ENCODE measurements around the gene PXK.

The PXK gene

DNA sequence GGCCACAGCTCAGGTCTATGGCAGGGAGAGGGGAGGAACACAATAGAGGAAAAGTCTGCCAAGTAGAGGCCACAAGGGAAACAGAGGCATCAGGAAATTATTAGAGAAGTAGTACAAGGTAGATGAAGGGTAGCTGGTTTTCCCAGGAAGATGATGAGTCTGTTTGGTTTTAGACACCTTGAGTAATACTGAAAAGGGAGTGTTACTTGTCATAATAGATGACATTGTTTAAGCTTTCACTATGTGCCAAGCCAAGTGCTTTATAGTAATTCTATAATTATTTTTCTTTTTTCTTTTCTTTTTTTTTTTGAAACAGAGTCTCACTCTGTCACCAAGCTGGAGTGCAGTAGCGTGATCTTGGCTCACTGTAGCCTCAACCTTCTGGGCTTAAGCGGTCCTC is 13.7 kb downstream of the PXK start:
- TF ChIP-seq, protein P1, sequence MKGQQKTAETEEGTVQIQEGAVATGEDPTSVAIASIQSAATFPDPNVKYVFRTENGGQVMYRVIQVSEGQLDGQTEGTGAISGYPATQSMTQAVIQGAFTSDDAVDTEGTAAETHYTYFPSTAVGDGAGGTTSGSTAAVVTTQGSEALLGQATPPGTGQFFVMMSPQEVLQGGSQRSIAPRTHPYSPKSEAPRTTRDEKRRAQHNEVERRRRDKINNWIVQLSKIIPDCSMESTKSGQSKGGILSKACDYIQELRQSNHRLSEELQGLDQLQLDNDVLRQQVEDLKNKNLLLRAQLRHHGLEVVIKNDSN (IDR thresholded peaks at IDR 0.05) = no peak
- TF ChIP-seq EGR1 (IDR thresholded peaks at IDR 0.05) = no peak
- no peak for TF ChIP-seq NFIC (IDR thresholded peaks at IDR 0.05)
- no peak for TF ChIP-seq EP300 (IDR thresholded peaks at IDR 0.05; ENCODE audit: borderline replicate concordance)
- no peak for TF ChIP-seq FOXM1 (IDR thresholded peaks at IDR 0.05; ENCODE audit: borderline replicate concordance, low read depth)
- no peak for TF ChIP-seq TCF12 (IDR thresholded peaks at IDR 0.05; ENCODE audit: low read depth)
- no peak for TF ChIP-seq TAF1 (IDR thresholded peaks at IDR 0.05; ENCODE audit: low read depth)
- TF ChIP-seq CREB1 (IDR thresholded peaks at IDR 0.05; ENCODE audit: low read depth) = no peak
- TF ChIP-seq, protein P2, sequence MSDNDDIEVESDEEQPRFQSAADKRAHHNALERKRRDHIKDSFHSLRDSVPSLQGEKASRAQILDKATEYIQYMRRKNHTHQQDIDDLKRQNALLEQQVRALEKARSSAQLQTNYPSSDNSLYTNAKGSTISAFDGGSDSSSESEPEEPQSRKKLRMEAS (IDR thresholded peaks at IDR 0.05) = no peak
- no peak for TF ChIP-seq TEAD4 (IDR thresholded peaks at IDR 0.05)
- TF ChIP-seq ZBTB7A (IDR thresholded peaks at IDR 0.05; ENCODE audit: low read depth) = no peak
- TF ChIP-seq CEBPB (IDR thresholded peaks at IDR 0.05) = no peak
- TF ChIP-seq YY1 (IDR thresholded peaks at IDR 0.05; ENCODE audit: low read depth) = no peak
- TF ChIP-seq RAD21 (IDR thresholded peaks at IDR 0.05; ENCODE audit: low read depth) = no peak
- TF ChIP-seq, protein P3, sequence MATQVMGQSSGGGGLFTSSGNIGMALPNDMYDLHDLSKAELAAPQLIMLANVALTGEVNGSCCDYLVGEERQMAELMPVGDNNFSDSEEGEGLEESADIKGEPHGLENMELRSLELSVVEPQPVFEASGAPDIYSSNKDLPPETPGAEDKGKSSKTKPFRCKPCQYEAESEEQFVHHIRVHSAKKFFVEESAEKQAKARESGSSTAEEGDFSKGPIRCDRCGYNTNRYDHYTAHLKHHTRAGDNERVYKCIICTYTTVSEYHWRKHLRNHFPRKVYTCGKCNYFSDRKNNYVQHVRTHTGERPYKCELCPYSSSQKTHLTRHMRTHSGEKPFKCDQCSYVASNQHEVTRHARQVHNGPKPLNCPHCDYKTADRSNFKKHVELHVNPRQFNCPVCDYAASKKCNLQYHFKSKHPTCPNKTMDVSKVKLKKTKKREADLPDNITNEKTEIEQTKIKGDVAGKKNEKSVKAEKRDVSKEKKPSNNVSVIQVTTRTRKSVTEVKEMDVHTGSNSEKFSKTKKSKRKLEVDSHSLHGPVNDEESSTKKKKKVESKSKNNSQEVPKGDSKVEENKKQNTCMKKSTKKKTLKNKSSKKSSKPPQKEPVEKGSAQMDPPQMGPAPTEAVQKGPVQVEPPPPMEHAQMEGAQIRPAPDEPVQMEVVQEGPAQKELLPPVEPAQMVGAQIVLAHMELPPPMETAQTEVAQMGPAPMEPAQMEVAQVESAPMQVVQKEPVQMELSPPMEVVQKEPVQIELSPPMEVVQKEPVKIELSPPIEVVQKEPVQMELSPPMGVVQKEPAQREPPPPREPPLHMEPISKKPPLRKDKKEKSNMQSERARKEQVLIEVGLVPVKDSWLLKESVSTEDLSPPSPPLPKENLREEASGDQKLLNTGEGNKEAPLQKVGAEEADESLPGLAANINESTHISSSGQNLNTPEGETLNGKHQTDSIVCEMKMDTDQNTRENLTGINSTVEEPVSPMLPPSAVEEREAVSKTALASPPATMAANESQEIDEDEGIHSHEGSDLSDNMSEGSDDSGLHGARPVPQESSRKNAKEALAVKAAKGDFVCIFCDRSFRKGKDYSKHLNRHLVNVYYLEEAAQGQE (IDR thresholded peaks at IDR 0.05; ENCODE audit: low read depth) = no peak

DNA sequence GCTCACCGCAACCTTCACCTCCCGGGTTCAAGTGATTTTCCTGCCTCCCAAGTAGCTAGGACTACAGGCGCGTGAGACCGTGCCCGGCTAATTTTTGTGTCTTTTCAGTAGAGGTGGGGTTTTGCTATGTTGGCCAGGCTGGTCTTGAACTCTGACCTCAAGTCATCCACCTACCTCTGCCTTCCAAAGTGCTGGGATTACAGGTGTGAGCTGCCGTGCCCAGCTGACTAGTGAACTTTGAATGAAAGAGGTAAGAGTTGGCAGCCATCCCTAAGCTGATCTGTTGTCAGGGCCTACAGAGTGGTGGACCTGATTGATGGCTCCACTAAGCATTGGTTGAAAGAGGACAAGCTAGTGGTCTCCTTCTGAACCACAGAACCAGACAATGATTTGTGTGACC is 15.3 kb downstream of the PXK start:
- no peak for TF ChIP-seq EGR1 (IDR thresholded peaks at IDR 0.05)
- TF ChIP-seq RAD21 (IDR thresholded peaks at IDR 0.05; ENCODE audit: low read depth) = no peak
- TF ChIP-seq, protein P1 (IDR thresholded peaks at IDR 0.05) = no peak
- TF ChIP-seq NFIC (IDR thresholded peaks at IDR 0.05) = no peak
- no peak for TF ChIP-seq TCF12 (IDR thresholded peaks at IDR 0.05; ENCODE audit: low read depth)
- no peak for TF ChIP-seq EP300 (IDR thresholded peaks at IDR 0.05; ENCODE audit: borderline replicate concordance)
- TF ChIP-seq TEAD4 (IDR thresholded peaks at IDR 0.05) = no peak
- no peak for TF ChIP-seq ZBTB7A (IDR thresholded peaks at IDR 0.05; ENCODE audit: low read depth)
- TF ChIP-seq YY1 (IDR thresholded peaks at IDR 0.05; ENCODE audit: low read depth) = no peak
- TF ChIP-seq, protein P2 (IDR thresholded peaks at IDR 0.05) = no peak
- TF ChIP-seq CREB1 (IDR thresholded peaks at IDR 0.05; ENCODE audit: low read depth) = no peak

DNA sequence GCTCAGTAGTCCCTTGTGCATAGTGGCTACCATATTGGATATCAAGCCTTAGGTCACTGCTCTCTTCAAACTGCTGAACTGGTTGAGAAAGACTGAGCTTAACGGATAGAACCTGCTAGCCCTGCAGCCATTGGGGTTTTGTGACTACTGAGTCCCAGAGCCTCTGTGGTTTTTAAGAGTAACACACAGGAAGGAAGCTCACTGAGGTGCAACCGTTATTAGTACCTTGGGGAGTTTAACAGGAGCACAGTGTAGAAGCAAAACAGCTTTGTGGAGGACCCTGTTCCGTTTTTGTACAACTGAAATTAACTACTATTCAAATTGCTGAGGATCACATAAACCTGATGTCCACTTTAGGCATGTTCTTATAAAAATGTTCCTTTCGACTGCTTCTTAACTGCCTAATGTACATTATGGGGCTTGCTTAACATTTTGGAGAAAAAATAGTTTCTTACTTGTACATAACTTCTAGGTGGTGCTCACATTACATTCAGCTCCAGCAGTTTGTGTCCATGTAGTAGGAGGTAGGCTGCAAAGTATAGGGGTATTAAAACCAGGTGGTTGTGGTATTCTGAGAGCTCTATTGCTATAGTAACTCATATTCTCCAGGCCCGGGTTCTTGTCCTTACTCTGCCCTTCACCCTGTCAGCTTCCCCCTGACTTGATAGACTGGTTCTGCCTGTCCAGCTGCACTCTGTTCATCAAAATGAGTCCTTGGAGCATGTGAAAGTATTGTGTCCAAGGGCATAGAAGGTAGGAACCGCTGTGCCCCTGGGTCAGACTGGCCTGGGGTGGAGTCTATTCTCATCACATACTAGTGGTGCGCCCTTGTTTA is 17.3 kb downstream of the PXK start:
- TF ChIP-seq, protein P3 (IDR thresholded peaks at IDR 0.05; ENCODE audit: low read depth) = no peak
- TF ChIP-seq, protein P2 (IDR thresholded peaks at IDR 0.05) = 0 out of 2 replicates have a peak, but pooled peaks have one; percentile 32

DNA sequence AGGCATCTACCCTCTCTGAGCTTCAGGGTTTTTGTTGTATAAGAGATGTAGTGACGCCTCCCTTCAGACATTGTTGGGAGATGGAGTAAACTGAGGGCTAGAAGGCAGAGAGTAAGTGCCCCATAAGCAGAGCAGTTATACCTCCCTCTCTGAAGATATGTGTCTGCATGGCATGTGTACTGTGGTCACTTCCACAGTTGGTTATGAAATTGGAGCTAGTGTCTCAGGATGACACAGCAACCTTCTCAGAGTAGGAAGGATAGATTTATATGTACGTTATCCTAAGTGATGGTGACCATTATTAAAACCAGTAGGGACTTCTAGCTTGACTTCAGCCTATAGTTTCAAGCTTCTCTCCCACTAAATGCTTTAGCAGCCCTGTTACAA is 17.9 kb downstream of the PXK start:
- no peak for TF ChIP-seq TAF1 (IDR thresholded peaks at IDR 0.05; ENCODE audit: low read depth)
- TF ChIP-seq YY1 (IDR thresholded peaks at IDR 0.05; ENCODE audit: low read depth) = no peak
- no peak for TF ChIP-seq CEBPB (IDR thresholded peaks at IDR 0.05)
- TF ChIP-seq, protein P2 (IDR thresholded peaks at IDR 0.05) = no peak
- TF ChIP-seq CREB1 (IDR thresholded peaks at IDR 0.05; ENCODE audit: low read depth) = no peak
- TF ChIP-seq TCF12 (IDR thresholded peaks at IDR 0.05; ENCODE audit: low read depth) = no peak
- TF ChIP-seq FOXM1 (IDR thresholded peaks at IDR 0.05; ENCODE audit: borderline replicate concordance, low read depth) = no peak
- no peak for TF ChIP-seq ZBTB7A (IDR thresholded peaks at IDR 0.05; ENCODE audit: low read depth)
- TF ChIP-seq EGR1 (IDR thresholded peaks at IDR 0.05) = no peak
- TF ChIP-seq, protein P1 (IDR thresholded peaks at IDR 0.05) = no peak
- no peak for TF ChIP-seq RAD21 (IDR thresholded peaks at IDR 0.05; ENCODE audit: low read depth)
- no peak for TF ChIP-seq EP300 (IDR thresholded peaks at IDR 0.05; ENCODE audit: borderline replicate concordance)
- TF ChIP-seq TEAD4 (IDR thresholded peaks at IDR 0.05) = no peak
- TF ChIP-seq, protein P3 (IDR thresholded peaks at IDR 0.05; ENCODE audit: low read depth) = no peak
- TF ChIP-seq NFIC (IDR thresholded peaks at IDR 0.05) = no peak

All from Ishikawa (cell line).